ENCODE measurements around the gene COG8.

GRCh38 chr16:69349536-69349935 lies 10.2 kb upstream of the COG8 start:
- no peak for TF ChIP-seq CTCF (IDR thresholded peaks at IDR 0.05)
- no peak for TF ChIP-seq POLR2A (IDR thresholded peaks at IDR 0.05)
